Fibroblast of mammary gland (primary cell): ENCODE measurements around the gene CDKAL1.

Experiments
- DNase-seq: peaks from one replicate; pipeline ENCODE4 v3.0.0-alpha.2; 2010; ENCODE audit warnings: low read depth
- H3K4me3 ChIP-seq: 2 replicates; pipeline ENCODE4 v1.5.1; 2011; ENCODE audit warnings: low read depth, mild to moderate bottlenecking, low read length, moderate library complexity; ENCODE audit not compliant: control insufficient read depth
- TF ChIP-seq, protein P1 (sequence below): conservative IDR thresholded peaks from 2 replicates; pipeline ENCODE4 v1.5.1; 2011; ENCODE audit warnings: low read depth, low read length, inconsistent platforms; ENCODE audit not compliant: control insufficient read depth, insufficient read depth

The CDKAL1 gene

DNA sequence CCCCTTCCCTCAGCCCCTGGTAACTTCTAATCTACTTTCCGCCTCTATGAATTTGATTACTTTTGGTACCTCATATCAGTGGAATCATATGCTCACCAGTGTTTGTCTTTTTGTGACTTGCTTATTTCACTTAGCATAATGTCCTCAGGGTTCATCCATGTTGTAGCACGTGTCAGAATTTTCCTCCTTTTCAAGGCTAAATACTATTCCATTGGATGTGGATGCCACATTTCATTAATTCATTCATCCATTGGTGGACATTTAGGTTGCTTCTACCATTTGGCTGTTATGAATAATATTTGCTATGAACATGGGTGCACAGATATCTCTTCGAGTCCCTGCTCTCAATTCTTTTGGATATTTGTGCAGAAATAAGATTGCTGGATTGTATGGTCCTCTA lies 670.7 kb downstream of the CDKAL1 start:
- TF ChIP-seq, protein P1, sequence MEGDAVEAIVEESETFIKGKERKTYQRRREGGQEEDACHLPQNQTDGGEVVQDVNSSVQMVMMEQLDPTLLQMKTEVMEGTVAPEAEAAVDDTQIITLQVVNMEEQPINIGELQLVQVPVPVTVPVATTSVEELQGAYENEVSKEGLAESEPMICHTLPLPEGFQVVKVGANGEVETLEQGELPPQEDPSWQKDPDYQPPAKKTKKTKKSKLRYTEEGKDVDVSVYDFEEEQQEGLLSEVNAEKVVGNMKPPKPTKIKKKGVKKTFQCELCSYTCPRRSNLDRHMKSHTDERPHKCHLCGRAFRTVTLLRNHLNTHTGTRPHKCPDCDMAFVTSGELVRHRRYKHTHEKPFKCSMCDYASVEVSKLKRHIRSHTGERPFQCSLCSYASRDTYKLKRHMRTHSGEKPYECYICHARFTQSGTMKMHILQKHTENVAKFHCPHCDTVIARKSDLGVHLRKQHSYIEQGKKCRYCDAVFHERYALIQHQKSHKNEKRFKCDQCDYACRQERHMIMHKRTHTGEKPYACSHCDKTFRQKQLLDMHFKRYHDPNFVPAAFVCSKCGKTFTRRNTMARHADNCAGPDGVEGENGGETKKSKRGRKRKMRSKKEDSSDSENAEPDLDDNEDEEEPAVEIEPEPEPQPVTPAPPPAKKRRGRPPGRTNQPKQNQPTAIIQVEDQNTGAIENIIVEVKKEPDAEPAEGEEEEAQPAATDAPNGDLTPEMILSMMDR, result no peak
- DNase-seq, result no peak
- H3K4me3 ChIP-seq, result no peak overlapping the region

DNA sequence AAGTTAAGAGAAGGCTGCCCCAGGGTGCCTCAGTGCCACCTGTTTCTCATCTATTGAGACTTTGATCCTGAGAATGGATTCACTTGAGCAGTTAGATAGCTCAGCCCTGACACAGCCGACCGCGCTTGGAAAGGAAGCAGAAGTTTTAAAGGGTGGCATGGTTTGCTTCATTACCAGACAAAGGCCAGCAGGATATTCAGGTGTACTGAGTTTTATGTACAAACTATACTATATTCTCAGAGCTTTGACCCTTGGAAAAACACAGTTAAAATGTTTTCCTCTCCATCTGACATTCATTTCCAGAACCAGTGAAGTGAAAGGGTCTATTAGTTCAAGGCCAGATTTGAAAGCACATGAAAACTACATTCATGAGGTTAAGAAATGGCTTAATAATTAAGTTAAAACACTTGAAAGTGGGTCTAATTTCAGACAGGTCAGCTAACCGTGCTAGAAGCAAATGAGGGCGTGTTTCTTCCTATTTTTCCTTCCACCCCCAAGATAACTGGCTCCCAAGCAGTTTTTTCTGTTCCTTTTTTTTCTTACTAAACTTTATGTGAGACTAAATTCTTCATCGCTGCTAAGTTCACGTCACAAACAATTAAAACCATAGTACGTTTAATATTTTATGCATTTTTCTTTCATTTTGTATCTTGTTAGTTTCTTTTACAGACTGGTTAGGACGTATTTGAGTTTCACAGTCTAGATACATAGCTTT lies 674.0 kb downstream of the CDKAL1 start:
- no peak for DNase-seq
- TF ChIP-seq, protein P1, result no peak
- no peak overlapping the region for H3K4me3 ChIP-seq

DNA sequence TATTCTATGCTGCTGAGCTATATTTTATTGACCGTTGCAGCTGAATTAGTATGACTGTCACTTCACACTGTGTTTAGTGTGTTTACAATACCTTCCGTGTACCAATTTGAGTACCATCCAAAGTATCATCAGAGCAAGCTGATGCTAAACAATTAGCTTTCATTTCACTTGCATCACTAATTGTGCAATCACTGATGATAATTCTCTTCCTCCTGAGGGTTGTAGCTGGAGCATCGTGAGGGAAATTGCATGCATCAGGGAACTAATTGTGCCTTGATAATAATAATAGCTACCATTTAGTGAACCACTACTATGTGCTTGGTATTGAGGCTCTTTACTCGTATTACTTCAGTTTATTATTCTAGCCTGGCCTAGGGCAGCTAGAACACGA lies 674.5 kb downstream of the CDKAL1 start:
- TF ChIP-seq, protein P1, result no peak
- H3K4me3 ChIP-seq, result no peak overlapping the region
- no peak for DNase-seq

DNA sequence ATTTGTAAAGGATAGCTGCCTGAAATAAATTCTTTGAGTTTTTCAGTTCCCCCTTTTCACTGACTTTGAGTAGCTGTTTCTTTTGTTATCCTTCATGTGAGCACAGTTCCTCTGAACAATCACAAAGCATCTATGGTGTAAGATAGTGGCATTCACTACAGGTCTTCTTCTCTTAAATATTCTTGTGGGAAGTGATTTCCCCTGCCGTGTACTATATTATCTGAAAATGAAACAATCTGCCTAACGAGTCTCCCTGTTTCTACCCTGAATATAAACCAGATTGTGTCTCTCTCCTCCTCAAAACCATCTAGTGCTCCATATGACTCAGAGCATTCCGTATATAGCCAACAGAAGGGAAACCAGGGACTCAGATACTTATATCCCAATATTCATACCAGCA lies 679.2 kb downstream of the CDKAL1 start:
- H3K4me3 ChIP-seq, result no peak overlapping the region
- TF ChIP-seq, protein P1, result no peak
- no peak for DNase-seq

DNA sequence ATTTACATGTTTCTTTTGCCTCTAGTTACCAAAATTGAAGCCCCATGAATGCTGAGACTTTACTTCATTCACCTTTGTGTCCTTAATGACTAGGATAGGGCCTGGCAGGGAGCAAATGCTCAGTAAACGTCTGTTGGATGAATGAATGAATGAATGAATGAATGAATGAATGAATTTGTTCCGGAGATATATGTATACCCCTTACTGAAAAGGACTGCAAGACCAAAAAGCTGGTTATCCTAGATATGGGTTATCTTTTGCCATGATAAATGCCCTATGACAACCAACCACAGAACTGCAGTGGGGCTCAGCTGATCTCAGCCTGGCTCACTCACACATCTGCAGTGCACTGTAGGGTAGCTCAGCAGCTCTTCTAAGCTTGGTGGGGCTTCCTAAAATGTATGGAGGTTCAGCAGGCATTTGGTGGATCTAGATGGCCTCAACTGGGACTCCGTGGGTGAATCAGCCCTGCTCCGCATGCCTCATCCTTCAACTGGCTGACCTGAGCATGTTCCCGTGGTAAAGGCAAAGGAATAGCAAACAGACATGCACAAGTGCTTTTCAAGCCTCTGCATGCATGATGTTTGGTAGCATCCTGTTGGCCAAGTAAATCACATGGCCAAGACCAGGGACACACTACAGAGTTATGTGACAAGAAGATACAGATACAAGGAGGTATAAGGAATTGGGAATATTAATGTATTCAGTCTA lies 680.6 kb downstream of the CDKAL1 start:
- TF ChIP-seq, protein P1, result no peak
- DNase-seq, result no peak
- H3K4me3 ChIP-seq, result no peak overlapping the region

DNA sequence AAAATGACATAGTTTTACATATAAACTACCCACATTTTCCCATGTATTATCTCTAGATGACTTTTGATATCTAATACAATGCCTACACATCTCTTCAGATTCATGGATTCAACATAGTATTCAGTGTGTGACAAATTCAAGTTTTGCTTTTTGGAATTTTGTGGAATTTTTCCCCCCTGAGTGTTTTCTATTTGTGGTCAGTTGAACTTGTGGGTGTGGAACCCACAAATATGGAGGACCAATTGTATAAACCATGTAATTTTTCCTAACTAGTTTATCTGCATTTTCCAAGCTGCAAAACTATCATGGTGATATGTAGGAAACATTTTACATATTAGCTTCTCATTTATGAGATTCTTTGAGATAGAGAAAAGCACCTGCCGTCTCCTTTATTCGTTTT lies 685.0 kb downstream of the CDKAL1 start:
- TF ChIP-seq, protein P1, result no peak
- no peak for DNase-seq

More for the DNA sequence above, 685.0 kb downstream of the CDKAL1 start:
- H3K4me3 ChIP-seq, result no peak overlapping the region
